AG04449 (cell line): ENCODE results near the gene RAB3IL1.

ENCODE experiments used
- CTCF ChIA-PET: fragments of 350-600 bp; formaldehyde crosslinking; extraction: SDS; loops from one replicate; lab custom pipeline; 2021; ENCODE audit warnings: antibody characterized with exemption; lab: Yijun Ruan, JAX
- POLR2A ChIA-PET: fragments of 400-600, 350-600 bp; formaldehyde crosslinking; extraction: SDS; loops from one replicate; lab custom pipeline; 2020; ENCODE audit warnings: antibody characterized with exemption, inconsistent platforms; lab: Yijun Ruan, JAX
- DNase-seq: peaks from one replicate; pipeline ENCODE4 v3.0.0-alpha.2; 2010; ENCODE audit warnings: low read depth, low spot score
- H3K4me3 ChIP-seq: 2 replicates; pipeline ENCODE4 v1.5.1; 2011; ENCODE audit warnings: low read depth, mild to moderate bottlenecking, control low read depth, low read length
- CTCF ChIP-seq: IDR thresholded peaks from one replicate; pipeline ENCODE4 v1.5.1; 2011; ENCODE audit warnings: mild to moderate bottlenecking, moderate library complexity, low read length, control low read depth, inconsistent platforms; ENCODE audit not compliant: insufficient read depth; ENCODE audit errors: missing control alignments

RAB3IL1 gene

GRCh38 chr11:61963016-61963281, 45.6 kb upstream of the RAB3IL1 start:
- ChIA-PET CTCF (interaction anchor here (1.2 to 15.0 kb wide), 7 partner anchors 15 to 166 kb away, joined by 4 to 146 read pairs (median 12); no protein-coding TSS in a partner anchor), POLR2A (interaction anchor here (1.2 to 6.6 kb wide), 7 partner anchors 8 to 149 kb away, joined by 3 to 44 read pairs (median 7); partner anchors contain the start of gene BEST1)
- TF ChIP-seq CTCF = no peak
- no peak overlapping the region for H3K4me3 ChIP-seq
- no peak for DNase-seq

GRCh38 chr11:61962213-61963015, 45.0 kb upstream of the RAB3IL1 start:
- TF ChIP-seq CTCF = no peak
- POLR2A ChIA-PET = interaction anchor here (1.1 to 6.6 kb wide), 6 partner anchors 10 to 150 kb away, joined by 3 to 44 read pairs (median 8); partner anchors contain the start of gene BEST1
- CTCF ChIA-PET = interaction anchor here (1.3 to 15.0 kb wide), 9 partner anchors 11 to 165 kb away, joined by 5 to 146 read pairs (median 12); partner anchors contain the start of gene BEST1
- no peak for DNase-seq
- H3K4me3 ChIP-seq = no peak overlapping the region

- POLR2A ChIA-PET = interaction anchor here (1.1 to 6.6 kb wide), 5 partner anchors 10 to 146 kb away, joined by 3 to 44 read pairs (median 10); partner anchors contain the start of gene BEST1
- CTCF ChIA-PET = interaction anchor here (1.3 to 15.0 kb wide), 8 partner anchors 10 to 164 kb away, joined by 5 to 146 read pairs (median 14); partner anchors contain the start of gene BEST1
- TF ChIP-seq CTCF = no peak
- H3K4me3 ChIP-seq = no peak overlapping the region
- no peak for DNase-seq
These were observed 44.3 kb upstream of the RAB3IL1 start for GRCh38 chr11:61961570-61962212.

- ChIA-PET POLR2A (interaction anchor here (1.5 to 6.6 kb wide), 3 partner anchors 9 to 121 kb away, joined by 5 to 44 read pairs (median 17); partner anchors contain the start of gene BEST1), CTCF (interaction anchor here (0.7 to 15.0 kb wide), 7 partner anchors 10 to 163 kb away, joined by 3 to 146 read pairs (median 12); partner anchors contain the start of gene BEST1)
- TF ChIP-seq CTCF = no peak
- no peak overlapping the region for H3K4me3 ChIP-seq
- DNase-seq = no peak
These were observed 43.2 kb upstream of the RAB3IL1 start for GRCh38 chr11:61960532-61960931.

GRCh38 chr11:61959678-61960077, 42.3 kb upstream of the RAB3IL1 start:
- ChIA-PET CTCF (interaction anchor here (1.0 to 15.0 kb wide), 8 partner anchors 9 to 149 kb away, joined by 3 to 146 read pairs (median 6); partner anchors contain the start of gene BEST1), POLR2A (interaction anchor here (1.4 to 6.6 kb wide), 2 partner anchors 8 to 148 kb away, joined by 4 to 44 read pairs; partner anchors contain the start of gene BEST1)
- no peak overlapping the region for H3K4me3 ChIP-seq
- DNase-seq = no peak
- TF ChIP-seq CTCF = no peak
